ENCODE data around the gene CD27.
"Not testable (repeated sequence)": the region's sequence is repeated elsewhere in the genome, so short reads cannot be mapped to it uniquely, and the experiment has no call there.

The CD27 gene

GRCh38 chr12:6444704-6445688 is at the start of gene CD27:
Gene CD27, plus strand, starts transcription at chr12:6444955. Its CDS starts 141 bp downstream, at chr12:6445096.
- DNase-seq = peak in 1 of 2 donors; percentile 53

- DNase-seq = no peak
Observed at GRCh38 chr12:6396031-6396430, 48.7 kb upstream of the CD27 start.

- DNase-seq = no peak
Observed at GRCh38 chr12:6399884-6400644, 44.7 kb upstream of the CD27 start.

- no peak for DNase-seq
Observed at GRCh38 chr12:6404390-6404789, 40.4 kb upstream of the CD27 start.

GRCh38 chr12:6405963-6406362 is 38.8 kb upstream of the CD27 start:
- no peak for DNase-seq

- DNase-seq = no peak
Observed at GRCh38 chr12:6407236-6407954, 37.4 kb upstream of the CD27 start.

- DNase-seq = peak in 1 of 2 donors; percentile 27
Observed at GRCh38 chr12:6416596-6416995, 28.2 kb upstream of the CD27 start.

- no peak for DNase-seq
Observed at GRCh38 chr12:6418796-6419195, 26.0 kb upstream of the CD27 start.

GRCh38 chr12:6420364-6420763 is 24.4 kb upstream of the CD27 start:
- no peak for DNase-seq

GRCh38 chr12:6423267-6424007 is 21.3 kb upstream of the CD27 start:
- peak; percentile 87 to 88 for DNase-seq

GRCh38 chr12:6424008-6424347 is 20.8 kb upstream of the CD27 start:
- DNase-seq = no peak

GRCh38 chr12:6424866-6425265 is 19.9 kb upstream of the CD27 start:
- DNase-seq = no peak

- DNase-seq = peak in 1 of 2 donors; percentile 58
Observed at GRCh38 chr12:6425590-6426531, 18.9 kb upstream of the CD27 start.

- DNase-seq = peak; percentile 81 to 85
Observed at GRCh38 chr12:6426882-6427671, 17.7 kb upstream of the CD27 start.

- DNase-seq = not testable (repeated sequence)
Observed at GRCh38 chr12:6427796-6428195, 17.0 kb upstream of the CD27 start.

GRCh38 chr12:6428326-6428725 is 16.4 kb upstream of the CD27 start:
- DNase-seq = no peak

GRCh38 chr12:6430124-6430989 is 14.4 kb upstream of the CD27 start:
- no peak for DNase-seq

- peak in 1 of 2 donors; percentile 38 for DNase-seq
Observed at GRCh38 chr12:6432991-6433390, 11.8 kb upstream of the CD27 start.

All from CD4-positive, alpha-beta T cell treated with Interleukin-4 for 1 hour (primary cell).